ENCODE results near the gene SUN5. TPM values are rescaled to one million over a fixed set of nuclear protein-coding genes. Genes with fewer than 3 reads are reported as not detected.

The SUN5 gene
- total and polyA plus RNA-seq, 2 experiments from 2014 or later, result not detected

DNA sequence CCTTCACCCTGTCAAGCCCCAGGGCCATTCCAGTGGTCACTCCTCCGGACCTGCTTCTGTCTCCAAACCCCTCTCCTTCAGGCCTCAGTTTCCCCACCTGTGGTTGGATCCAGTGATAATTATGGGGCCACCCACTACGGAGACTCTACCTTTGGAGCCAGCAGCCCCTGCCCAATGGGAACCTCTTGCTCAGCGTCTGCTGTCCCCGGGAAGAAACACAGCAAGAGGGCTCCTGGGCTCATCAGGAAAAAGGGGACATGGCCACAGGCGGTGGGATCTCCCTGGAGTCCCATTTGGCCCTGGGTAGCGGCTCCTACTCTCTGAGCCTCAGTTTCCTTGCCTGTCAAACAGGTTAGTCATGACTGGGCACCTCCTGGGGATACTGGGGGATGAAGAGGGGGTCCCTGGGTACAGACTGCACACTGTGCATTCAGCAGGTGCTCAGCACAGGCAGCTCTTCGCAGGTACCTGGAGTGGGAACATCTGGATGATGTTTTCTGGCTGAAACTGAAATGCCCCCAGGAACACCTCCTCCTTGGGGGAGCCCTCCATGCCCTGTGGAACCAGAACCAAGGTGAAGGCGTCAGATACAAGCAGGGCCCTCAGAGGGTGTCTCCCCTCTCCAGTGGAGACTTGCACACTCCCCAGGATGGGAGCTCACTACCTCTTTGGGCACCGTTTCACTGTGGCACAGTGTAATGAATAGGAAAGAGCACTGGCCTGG lies 19.4 kb downstream of the SUN5 start:
- Histone ChIP-seq H3K36me3 (replicated peaks; ENCODE audit: insufficient read depth, low read depth) (no peaks in the 10 kb centered on the region), H2AFZ (no peak overlapping the region), H3K4me2 (no peak overlapping the region), H3K79me2 (no peaks in the 10 kb centered on the region), H3K9me3 (ENCODE audit: low read depth) (no peaks in the 10 kb centered on the region), H3K27me3 (no peaks in the 10 kb centered on the region), H4K20me1 (ENCODE audit: insufficient read depth, poor library complexity, severe bottlenecking) (no peaks in the 10 kb centered on the region), H3K27ac (no peak overlapping the region), H3K4me1 (ENCODE audit: insufficient read depth) (peaks cover 12% of the 10 kb centered on the region), H3K4me3 (no peak overlapping the region), H3K9me2 (replicated peaks; ENCODE audit: insufficient read depth) (no peaks in the 10 kb centered on the region)
- TF ChIP-seq EZH2phosphoT487 (IDR thresholded peaks at IDR 0.05; ENCODE audit: low read depth, severe bottlenecking, unreplicated experiment) (no peak), CTCF (IDR thresholded peaks at IDR 0.05; ENCODE audit: poor library complexity) (no peak), EZH2 (IDR thresholded peaks at IDR 0.05; ENCODE audit: borderline replicate concordance) (no peak)
- DNase-seq (ENCODE audit: low spot score), result no peak
- WGBS (ENCODE audit: low lambda C conversion rate, missing lambda C conversion rate), result 91% methylated on average over 9 of the region's 9 CpGs

DNA sequence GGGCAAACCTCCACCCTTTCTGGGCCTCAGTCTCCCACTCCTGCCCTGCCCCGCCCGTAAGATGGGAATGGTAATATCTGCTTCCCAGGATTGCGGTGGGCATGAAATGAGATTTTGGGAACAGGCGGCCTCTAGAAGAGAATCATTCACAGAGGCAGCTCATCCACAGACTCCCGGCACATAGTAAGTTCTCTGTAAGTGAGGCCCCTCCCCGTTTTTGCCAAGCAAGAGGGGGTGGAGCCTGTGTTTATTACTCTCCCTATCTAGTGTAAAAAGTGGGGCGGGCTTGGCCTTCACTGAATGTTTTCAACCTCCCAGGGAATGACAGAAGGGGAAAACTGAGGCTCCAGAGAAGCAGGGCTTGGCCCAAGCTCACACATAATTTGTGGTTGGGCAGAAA lies 20.0 kb downstream of the SUN5 start:
- WGBS (ENCODE audit: low lambda C conversion rate, missing lambda C conversion rate), result 68% methylated on average over 7 of the region's 7 CpGs
- TF ChIP-seq EZH2phosphoT487 (IDR thresholded peaks at IDR 0.05; ENCODE audit: low read depth, severe bottlenecking, unreplicated experiment) (no peak), EZH2 (IDR thresholded peaks at IDR 0.05; ENCODE audit: borderline replicate concordance) (no peak), CTCF (IDR thresholded peaks at IDR 0.05; ENCODE audit: poor library complexity) (no peak)
- Histone ChIP-seq H3K9me3 (ENCODE audit: low read depth) (no peaks in the 10 kb centered on the region), H3K27ac (no peak overlapping the region), H3K4me3 (no peak overlapping the region), H3K36me3 (replicated peaks; ENCODE audit: insufficient read depth, low read depth) (no peaks in the 10 kb centered on the region), H2AFZ (no peak overlapping the region), H4K20me1 (ENCODE audit: insufficient read depth, poor library complexity, severe bottlenecking) (no peaks in the 10 kb centered on the region), H3K79me2 (no peaks in the 10 kb centered on the region), H3K4me2 (no peak overlapping the region), H3K9me2 (replicated peaks; ENCODE audit: insufficient read depth) (no peaks in the 10 kb centered on the region), H3K4me1 (ENCODE audit: insufficient read depth) (peaks cover 12% of the 10 kb centered on the region), H3K27me3 (no peaks in the 10 kb centered on the region)
- DNase-seq (ENCODE audit: low spot score), result peak; percentile 70

GRCh38 chr20:32983459-32984112 lies 20.6 kb downstream of the SUN5 start:
- TF ChIP-seq EZH2 (IDR thresholded peaks at IDR 0.05; ENCODE audit: borderline replicate concordance) (no peak), EZH2phosphoT487 (IDR thresholded peaks at IDR 0.05; ENCODE audit: low read depth, severe bottlenecking, unreplicated experiment) (no peak), CTCF (IDR thresholded peaks at IDR 0.05; ENCODE audit: poor library complexity) (no peak)
- Histone ChIP-seq H3K4me1 (ENCODE audit: insufficient read depth) (peaks cover 12% of the 10 kb centered on the region), H3K79me2 (no peaks in the 10 kb centered on the region), H3K27ac (no peak overlapping the region), H3K36me3 (replicated peaks; ENCODE audit: insufficient read depth, low read depth) (no peaks in the 10 kb centered on the region), H3K9me3 (ENCODE audit: low read depth) (no peaks in the 10 kb centered on the region), H4K20me1 (ENCODE audit: insufficient read depth, poor library complexity, severe bottlenecking) (no peaks in the 10 kb centered on the region), H3K4me2 (no peak overlapping the region), H2AFZ (no peak overlapping the region), H3K4me3 (no peak overlapping the region), H3K9me2 (replicated peaks; ENCODE audit: insufficient read depth) (no peaks in the 10 kb centered on the region), H3K27me3 (no peaks in the 10 kb centered on the region)
- 89% methylated on average over 12 of the region's 12 CpGs for WGBS (ENCODE audit: low lambda C conversion rate, missing lambda C conversion rate)
- no peak for DNase-seq (ENCODE audit: low spot score)

Data from hepatocyte (in vitro differentiated cells).